HepG2 (cell line): ENCODE data around the gene KRT6B.

ENCODE experiments used
- ZNF296 ChIP-seq: sonication (generic); formaldehyde crosslinking; conservative IDR thresholded peaks from 2 replicates; pipeline ENCODE4 v1.5.0; 2020; ENCODE audit warnings: mild to moderate bottlenecking, missing genetic modification reagents
- TF ChIP-seq, protein P1 (sequence below): sonication (generic); formaldehyde crosslinking; IDR thresholded peaks from 2 replicates; pipeline ENCODE4 v1.4.0; 2020; ENCODE audit warnings: missing genetic modification reagents
- TF ChIP-seq, protein P2 (sequence below): sonication (generic); formaldehyde crosslinking; IDR thresholded peaks from 2 replicates; pipeline ENCODE4 v1.5.0; 2020; ENCODE audit warnings: mild to moderate bottlenecking, low read depth, missing genetic modification reagents, borderline replicate concordance

DNA sequence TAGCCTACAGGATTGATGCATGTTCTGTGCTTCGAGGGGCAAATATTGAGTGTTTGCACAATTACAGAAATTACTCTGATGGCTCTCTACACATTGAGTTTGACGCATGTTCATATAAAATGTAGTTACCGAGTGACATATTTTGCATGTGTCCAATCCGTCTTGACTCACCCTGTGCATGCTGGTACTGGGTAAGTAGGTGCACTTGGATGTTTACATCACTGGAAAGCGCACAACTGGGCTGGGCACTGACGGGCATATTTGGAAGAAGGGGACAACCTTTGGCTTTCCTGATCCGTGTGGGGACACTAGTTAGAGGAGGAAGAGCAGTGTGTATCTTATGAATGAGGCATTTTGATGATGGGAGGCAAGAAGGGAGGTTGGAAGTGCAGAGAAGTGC, 46.0 kb upstream of the KRT6B start:
- TF ChIP-seq, protein P1, sequence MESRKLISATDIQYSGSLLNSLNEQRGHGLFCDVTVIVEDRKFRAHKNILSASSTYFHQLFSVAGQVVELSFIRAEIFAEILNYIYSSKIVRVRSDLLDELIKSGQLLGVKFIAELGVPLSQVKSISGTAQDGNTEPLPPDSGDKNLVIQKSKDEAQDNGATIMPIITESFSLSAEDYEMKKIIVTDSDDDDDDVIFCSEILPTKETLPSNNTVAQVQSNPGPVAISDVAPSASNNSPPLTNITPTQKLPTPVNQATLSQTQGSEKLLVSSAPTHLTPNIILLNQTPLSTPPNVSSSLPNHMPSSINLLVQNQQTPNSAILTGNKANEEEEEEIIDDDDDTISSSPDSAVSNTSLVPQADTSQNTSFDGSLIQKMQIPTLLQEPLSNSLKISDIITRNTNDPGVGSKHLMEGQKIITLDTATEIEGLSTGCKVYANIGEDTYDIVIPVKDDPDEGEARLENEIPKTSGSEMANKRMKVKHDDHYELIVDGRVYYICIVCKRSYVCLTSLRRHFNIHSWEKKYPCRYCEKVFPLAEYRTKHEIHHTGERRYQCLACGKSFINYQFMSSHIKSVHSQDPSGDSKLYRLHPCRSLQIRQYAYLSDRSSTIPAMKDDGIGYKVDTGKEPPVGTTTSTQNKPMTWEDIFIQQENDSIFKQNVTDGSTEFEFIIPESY (CRISPR knock-in tag), result no peak
- TF ChIP-seq, protein P2, sequence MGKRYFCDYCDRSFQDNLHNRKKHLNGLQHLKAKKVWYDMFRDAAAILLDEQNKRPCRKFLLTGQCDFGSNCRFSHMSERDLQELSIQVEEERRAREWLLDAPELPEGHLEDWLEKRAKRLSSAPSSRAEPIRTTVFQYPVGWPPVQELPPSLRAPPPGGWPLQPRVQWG (CRISPR knock-in tag), result no peak
- no peak for TF ChIP-seq ZNF296 (CRISPR knock-in tag)
